Breast epithelium (tissue), 3 donors: ENCODE results near the gene NUCB2.

Source experiments
- POLR2AphosphoS5 ChIP-seq, 3 donors: sonication (generic); formaldehyde crosslinking; IDR thresholded peaks; one replicate each; pipeline ENCODE4 v1.6.1; 2017; ENCODE audit warnings: antibody characterized with exemption in 3 of 3
- TF ChIP-seq, protein P1 (sequence below), 3 donors: fragments of 450-650 bp; IDR thresholded peaks; one replicate each; pipeline ENCODE4 v1.5.1; 2016 to 2017; ENCODE audit warnings: antibody characterized with exemption in 3 of 3, mild to moderate bottlenecking in 3 of 3, moderate library complexity in 3 of 3

DNA sequence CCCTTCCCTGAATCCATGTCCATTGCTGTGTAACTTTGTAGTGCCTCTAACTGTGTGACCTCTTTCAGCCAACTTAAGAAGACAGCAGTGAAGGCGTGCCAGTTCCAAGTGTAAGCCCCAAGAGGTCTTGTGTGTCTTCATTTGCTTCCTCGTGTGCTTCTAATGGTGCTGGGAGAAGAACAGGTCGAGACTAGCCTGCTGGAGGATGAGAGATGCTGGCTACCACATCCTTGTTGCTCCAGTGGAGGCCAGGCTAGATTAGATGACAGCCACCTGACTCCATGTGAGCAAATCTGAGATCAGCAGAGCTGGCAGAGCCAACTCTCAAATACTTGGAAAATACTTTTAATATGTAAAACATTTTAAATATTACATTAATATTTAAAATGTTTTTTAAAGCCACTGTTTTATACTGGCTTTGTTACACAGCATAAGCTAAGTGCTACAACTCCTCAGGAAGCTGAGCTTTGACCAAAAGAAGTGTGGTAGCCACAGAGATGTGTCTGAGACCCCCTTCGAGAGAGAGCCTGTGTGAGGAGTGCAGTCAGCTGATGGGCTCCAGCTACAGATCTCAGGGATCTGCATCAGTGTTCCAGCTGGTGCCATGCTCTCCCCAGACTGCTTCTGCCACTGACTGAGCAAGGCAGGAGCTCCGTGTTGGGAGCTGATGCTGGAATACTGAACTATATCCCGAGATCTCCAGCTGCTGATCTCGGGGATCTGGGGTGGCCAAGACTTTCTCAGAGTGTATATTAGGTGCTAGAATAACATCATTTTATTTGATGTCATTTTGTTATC lies 103.0 kb downstream of the NUCB2 start:
- TF ChIP-seq, protein P1, sequence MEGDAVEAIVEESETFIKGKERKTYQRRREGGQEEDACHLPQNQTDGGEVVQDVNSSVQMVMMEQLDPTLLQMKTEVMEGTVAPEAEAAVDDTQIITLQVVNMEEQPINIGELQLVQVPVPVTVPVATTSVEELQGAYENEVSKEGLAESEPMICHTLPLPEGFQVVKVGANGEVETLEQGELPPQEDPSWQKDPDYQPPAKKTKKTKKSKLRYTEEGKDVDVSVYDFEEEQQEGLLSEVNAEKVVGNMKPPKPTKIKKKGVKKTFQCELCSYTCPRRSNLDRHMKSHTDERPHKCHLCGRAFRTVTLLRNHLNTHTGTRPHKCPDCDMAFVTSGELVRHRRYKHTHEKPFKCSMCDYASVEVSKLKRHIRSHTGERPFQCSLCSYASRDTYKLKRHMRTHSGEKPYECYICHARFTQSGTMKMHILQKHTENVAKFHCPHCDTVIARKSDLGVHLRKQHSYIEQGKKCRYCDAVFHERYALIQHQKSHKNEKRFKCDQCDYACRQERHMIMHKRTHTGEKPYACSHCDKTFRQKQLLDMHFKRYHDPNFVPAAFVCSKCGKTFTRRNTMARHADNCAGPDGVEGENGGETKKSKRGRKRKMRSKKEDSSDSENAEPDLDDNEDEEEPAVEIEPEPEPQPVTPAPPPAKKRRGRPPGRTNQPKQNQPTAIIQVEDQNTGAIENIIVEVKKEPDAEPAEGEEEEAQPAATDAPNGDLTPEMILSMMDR (IDR thresholded peaks at IDR 0.05), result no peak
- no peak for TF ChIP-seq POLR2AphosphoS5 (IDR thresholded peaks at IDR 0.05)
